ENCODE measurements around the gene MICALL1.

DNA sequence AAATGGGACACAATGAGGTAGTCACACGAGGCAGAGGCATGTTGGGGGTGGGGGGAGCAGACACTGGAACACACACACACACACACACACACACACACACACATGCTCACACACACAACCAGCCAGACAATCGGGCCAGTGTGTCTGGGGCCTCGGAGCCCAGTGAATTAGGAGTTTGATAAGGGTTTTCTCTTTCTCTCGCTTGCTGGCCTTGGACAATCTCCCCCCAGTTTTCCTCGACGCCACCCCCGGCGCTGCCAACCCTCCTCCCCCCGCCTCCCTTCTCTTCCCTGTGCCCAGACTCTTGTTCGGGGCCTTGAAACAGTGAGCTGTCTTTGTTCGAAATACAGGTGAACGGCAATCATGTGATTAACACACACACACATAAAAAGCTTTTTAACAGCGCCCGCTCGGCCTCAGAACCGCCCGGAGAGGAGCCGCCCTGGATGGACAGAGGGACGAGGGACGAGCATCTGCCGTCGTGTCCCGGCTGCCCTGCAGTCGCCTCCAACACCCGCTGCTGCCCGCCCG lies 79.7 kb downstream of the MICALL1 start:
- no peak for TF ChIP-seq EP300 (IDR thresholded peaks at IDR 0.05)
- TF ChIP-seq, protein P1, sequence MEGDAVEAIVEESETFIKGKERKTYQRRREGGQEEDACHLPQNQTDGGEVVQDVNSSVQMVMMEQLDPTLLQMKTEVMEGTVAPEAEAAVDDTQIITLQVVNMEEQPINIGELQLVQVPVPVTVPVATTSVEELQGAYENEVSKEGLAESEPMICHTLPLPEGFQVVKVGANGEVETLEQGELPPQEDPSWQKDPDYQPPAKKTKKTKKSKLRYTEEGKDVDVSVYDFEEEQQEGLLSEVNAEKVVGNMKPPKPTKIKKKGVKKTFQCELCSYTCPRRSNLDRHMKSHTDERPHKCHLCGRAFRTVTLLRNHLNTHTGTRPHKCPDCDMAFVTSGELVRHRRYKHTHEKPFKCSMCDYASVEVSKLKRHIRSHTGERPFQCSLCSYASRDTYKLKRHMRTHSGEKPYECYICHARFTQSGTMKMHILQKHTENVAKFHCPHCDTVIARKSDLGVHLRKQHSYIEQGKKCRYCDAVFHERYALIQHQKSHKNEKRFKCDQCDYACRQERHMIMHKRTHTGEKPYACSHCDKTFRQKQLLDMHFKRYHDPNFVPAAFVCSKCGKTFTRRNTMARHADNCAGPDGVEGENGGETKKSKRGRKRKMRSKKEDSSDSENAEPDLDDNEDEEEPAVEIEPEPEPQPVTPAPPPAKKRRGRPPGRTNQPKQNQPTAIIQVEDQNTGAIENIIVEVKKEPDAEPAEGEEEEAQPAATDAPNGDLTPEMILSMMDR (IDR thresholded peaks at IDR 0.05), result no peak
- TF ChIP-seq POLR2A (IDR thresholded peaks at IDR 0.05), result no peak

Measured in sigmoid colon (tissue), 4 donors.